ENCODE data around the gene VPS13D. TPM values are rescaled to one million over a fixed set of nuclear protein-coding genes. Genes with fewer than 3 reads are reported as not detected.

The VPS13D gene
- total RNA-seq, 6 experiments from 2014 or later, result 25.9 to 36.9 (median 30.8) TPM

DNA sequence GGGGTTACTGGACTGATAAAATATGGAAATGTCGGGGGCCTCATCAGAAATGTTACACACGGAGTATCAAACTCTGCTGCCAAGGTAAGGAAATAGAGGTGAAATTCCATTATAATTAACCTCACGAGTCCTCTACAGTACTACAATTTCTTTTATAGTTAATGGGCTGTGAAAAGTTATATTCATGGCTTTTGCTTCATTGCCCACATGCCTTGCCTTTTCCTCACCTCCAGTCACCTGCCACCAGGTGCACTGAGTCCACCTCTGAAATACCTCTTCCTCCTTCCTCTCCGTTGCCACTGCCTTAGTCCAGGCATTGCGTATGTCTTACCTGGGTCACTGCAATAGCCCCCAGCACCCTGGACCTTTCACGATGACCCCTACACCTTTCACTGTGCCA lies 186.9 kb downstream of the VPS13D start:
- ATAC-seq, result no peak
- Histone ChIP-seq H3K27ac (no peak overlapping the region), H3K27me3 (no peaks in the 10 kb centered on the region), H3K4me1 (no peaks in the 10 kb centered on the region), H3K9me3 (no peaks in the 10 kb centered on the region), H3K4me3 (no peak overlapping the region), H3K36me3 (peaks cover 0 to 15% (median 3%) of the 10 kb centered on the region in 4 donors)
- WGBS (ENCODE audit: insufficient coverage, low coverage, low lambda C conversion rate, missing lambda C conversion rate), result 81% methylated on average over 6 of the region's 6 CpGs
- intact Hi-C loops (cut with DNase I), result no loop called here
- TF ChIP-seq, protein P1, sequence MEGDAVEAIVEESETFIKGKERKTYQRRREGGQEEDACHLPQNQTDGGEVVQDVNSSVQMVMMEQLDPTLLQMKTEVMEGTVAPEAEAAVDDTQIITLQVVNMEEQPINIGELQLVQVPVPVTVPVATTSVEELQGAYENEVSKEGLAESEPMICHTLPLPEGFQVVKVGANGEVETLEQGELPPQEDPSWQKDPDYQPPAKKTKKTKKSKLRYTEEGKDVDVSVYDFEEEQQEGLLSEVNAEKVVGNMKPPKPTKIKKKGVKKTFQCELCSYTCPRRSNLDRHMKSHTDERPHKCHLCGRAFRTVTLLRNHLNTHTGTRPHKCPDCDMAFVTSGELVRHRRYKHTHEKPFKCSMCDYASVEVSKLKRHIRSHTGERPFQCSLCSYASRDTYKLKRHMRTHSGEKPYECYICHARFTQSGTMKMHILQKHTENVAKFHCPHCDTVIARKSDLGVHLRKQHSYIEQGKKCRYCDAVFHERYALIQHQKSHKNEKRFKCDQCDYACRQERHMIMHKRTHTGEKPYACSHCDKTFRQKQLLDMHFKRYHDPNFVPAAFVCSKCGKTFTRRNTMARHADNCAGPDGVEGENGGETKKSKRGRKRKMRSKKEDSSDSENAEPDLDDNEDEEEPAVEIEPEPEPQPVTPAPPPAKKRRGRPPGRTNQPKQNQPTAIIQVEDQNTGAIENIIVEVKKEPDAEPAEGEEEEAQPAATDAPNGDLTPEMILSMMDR (IDR thresholded peaks at IDR 0.05), result no peak
- TF ChIP-seq POLR2A (IDR thresholded peaks at IDR 0.05), result no peak
- no peak for DNase-seq

DNA sequence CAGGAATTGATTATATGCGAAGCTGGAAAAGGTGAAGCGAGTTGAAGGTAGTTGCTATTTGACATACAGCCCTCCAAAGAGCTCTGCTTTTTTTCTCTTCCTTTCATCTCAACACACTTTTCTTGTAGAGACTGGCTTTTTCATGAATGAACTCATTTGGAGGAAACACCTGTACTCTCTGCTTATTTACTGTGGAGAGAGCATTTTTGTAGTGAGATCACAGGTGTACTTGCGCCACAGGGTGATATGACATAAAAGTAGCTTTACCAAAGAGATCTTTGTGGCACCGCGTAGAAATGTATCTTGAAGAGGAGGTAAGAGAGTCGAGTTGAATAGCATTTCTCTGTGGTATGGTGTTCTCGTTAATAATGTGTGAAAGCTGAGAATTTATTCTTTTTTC lies 187.6 kb downstream of the VPS13D start:
- TF ChIP-seq, protein P1 (IDR thresholded peaks at IDR 0.05), result no peak
- no peak for TF ChIP-seq POLR2A (IDR thresholded peaks at IDR 0.05)
- no peak overlapping the region for H3K4me3 ChIP-seq
- H3K27me3 ChIP-seq, result no peaks in the 10 kb centered on the region
- no peak overlapping the region for H3K27ac ChIP-seq
- no peaks in the 10 kb centered on the region for H3K4me1 ChIP-seq
- intact Hi-C loops (cut with DNase I), result no loop called here
- peaks cover 0 to 15% (median 3%) of the 10 kb centered on the region in 4 donors for H3K36me3 ChIP-seq
- no peaks in the 10 kb centered on the region for H3K9me3 ChIP-seq
- WGBS (ENCODE audit: insufficient coverage, low coverage, low lambda C conversion rate, missing lambda C conversion rate), result 94% methylated on average over 7 of the region's 7 CpGs
- ATAC-seq, result no peak
- DNase-seq, result no peak

DNA sequence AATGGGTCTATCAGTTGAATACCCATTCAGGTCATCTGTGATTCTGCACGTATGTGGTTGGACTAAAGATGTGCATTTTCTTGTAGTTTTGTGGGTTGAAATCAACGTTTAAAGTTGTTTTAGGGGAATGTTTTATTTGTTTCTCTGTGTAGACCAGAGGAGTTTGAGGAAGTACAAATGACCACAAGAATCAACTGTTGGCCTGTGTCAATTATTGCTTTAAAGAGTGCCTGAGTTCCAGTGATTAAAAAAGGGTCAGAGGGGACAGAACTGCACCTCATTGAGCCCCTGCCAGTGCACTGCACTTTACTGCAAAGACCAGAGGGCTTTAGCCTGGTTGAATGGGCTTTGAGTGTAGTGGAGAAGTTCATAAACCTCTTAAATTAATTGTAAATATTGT lies 190.3 kb downstream of the VPS13D start:
- 81% methylated on average over 2 of the region's 2 CpGs for WGBS (ENCODE audit: insufficient coverage, low coverage, low lambda C conversion rate, missing lambda C conversion rate)
- DNase-seq (no peak), ATAC-seq (no peak)
- Histone ChIP-seq H3K36me3 (peaks cover 0 to 13% (median 3%) of the 10 kb centered on the region in 4 donors), H3K4me3 (no peak overlapping the region), H3K27ac (no peak overlapping the region), H3K9me3 (no peaks in the 10 kb centered on the region), H3K4me1 (no peaks in the 10 kb centered on the region), H3K27me3 (no peaks in the 10 kb centered on the region)
- no peak for TF ChIP-seq POLR2A (IDR thresholded peaks at IDR 0.05)
- TF ChIP-seq, protein P1 (IDR thresholded peaks at IDR 0.05), result no peak
- intact Hi-C loops (cut with DNase I), result no loop called here

DNA sequence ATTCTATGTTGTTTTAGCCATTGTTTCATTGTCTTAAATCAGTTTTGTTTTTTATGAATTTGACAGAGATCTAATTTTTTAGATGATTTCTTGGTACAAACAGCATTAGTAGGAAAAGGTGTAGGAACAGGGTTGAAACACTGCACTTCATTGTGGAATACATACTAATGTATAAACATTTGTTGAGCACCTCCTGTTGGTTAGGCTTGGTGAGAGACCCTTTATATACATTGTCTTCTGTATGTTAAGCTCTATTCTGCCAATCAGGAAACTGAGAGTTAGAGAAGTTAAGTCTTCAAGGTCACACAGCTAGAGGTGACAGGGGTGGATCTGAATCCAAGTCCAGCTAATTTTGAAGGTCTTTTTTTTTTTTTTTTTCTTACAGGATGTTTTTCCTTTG lies 192.7 kb downstream of the VPS13D start:
- TF ChIP-seq, protein P1 (IDR thresholded peaks at IDR 0.05), result no peak
- no peak for TF ChIP-seq POLR2A (IDR thresholded peaks at IDR 0.05)
- no peak overlapping the region for H3K27ac ChIP-seq
- no peaks in the 10 kb centered on the region for H3K4me1 ChIP-seq
- H3K4me3 ChIP-seq, result no peak overlapping the region
- intact Hi-C loops (cut with DNase I), result no loop called here
- peaks cover 0 to 3% (median 1%) of the 10 kb centered on the region in 4 donors for H3K36me3 ChIP-seq
- no peaks in the 10 kb centered on the region for H3K27me3 ChIP-seq
- ATAC-seq (no peak), DNase-seq (no peak)
- no peaks in the 10 kb centered on the region for H3K9me3 ChIP-seq

DNA sequence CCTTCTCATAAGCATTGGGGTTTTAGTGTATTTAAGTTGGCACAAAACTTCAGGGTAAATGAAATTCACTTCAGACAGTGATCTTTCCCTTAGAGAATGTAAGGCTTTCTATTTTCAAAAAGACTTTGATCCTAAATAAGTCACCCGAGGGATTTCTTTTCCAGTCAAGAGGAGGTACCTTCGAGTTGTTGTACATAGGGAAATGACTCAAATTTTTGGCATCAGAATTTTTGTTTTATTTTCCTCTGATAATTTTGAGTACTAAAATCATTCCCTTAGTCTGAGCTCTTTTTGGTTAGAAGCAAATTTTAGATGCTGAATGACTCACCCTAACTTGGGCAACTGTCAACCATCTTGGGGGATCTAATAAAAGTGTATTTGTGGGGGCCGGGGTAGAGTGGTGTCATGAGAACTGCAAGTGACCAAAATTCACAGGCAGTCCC lies 194.3 kb downstream of the VPS13D start:
- ATAC-seq (no peak), DNase-seq (no peak)
- intact Hi-C loops (cut with DNase I), result no loop called here
- no peaks in the 10 kb centered on the region for H3K36me3 ChIP-seq
- no peak overlapping the region for H3K27ac ChIP-seq
- H3K27me3 ChIP-seq, result no peaks in the 10 kb centered on the region
- 68% methylated on average over 2 of the region's 3 CpGs for WGBS (ENCODE audit: insufficient coverage, low coverage, low lambda C conversion rate, missing lambda C conversion rate)
- no peak overlapping the region for H3K4me3 ChIP-seq
- no peaks in the 10 kb centered on the region for H3K4me1 ChIP-seq
- TF ChIP-seq POLR2A (IDR thresholded peaks at IDR 0.05), result no peak
- TF ChIP-seq, protein P1 (IDR thresholded peaks at IDR 0.05), result no peak
- no peaks in the 10 kb centered on the region for H3K9me3 ChIP-seq

All from right lobe of liver (tissue), 6 donors.